Measurements from ENCODE around the gene BACH2. TPM values are rescaled to one million over a fixed set of nuclear protein-coding genes. Genes with fewer than 3 reads are reported as not detected.
"Not testable (repeated sequence)": the region's sequence is repeated elsewhere in the genome, so short reads cannot be mapped to it uniquely, and the experiment has no call there.

BACH2 gene
- total and polyA plus RNA-seq, 10 of the 15 experiments (the other 5 are each of a cell fraction or from before 2014, with no cell fraction given), result 0.03 to 0.28 (median 0.04) TPM; not detected in 3

GRCh38 chr6:90118069-90118468 is 178.6 kb downstream of the BACH2 start (continued):
- TF ChIP-seq ELK1 (IDR thresholded peaks at IDR 0.05; ENCODE audit: low read depth, low read length), result no peak

- H3K4me2 ChIP-seq (ENCODE audit: control insufficient read depth, insufficient read depth); H3K9me3 ChIP-seq (replicated peaks; ENCODE audit: control insufficient read depth, insufficient read depth, low read length); H3K36me3 ChIP-seq (ENCODE audit: control insufficient read depth in 2 of 2, insufficient read depth in 2 of 2, low read length in 1 of 2); H4K20me1 ChIP-seq (ENCODE audit: control insufficient read depth, insufficient read depth); H3K9ac ChIP-seq (ENCODE audit: control insufficient read depth, insufficient read depth, low read length); H3K79me2 ChIP-seq (ENCODE audit: control insufficient read depth, insufficient read depth, low read length); ATAC-seq; H3K4me3 ChIP-seq; RAD21 ChIA-PET (ENCODE audit: unreplicated experiment); H2AFZ ChIP-seq (ENCODE audit: control insufficient read depth, low read depth, low read length); DNase-seq (ENCODE audit: low read depth, low spot score); H3K27ac ChIP-seq (ENCODE audit: control insufficient read depth, insufficient read depth); SMC1A ChIA-PET (ENCODE audit: uncharacterized antibody, unreplicated experiment); H3K27me3 ChIP-seq (replicated peaks in 1 of 2; ENCODE audit: control insufficient read depth in 2 of 2, insufficient read depth in 2 of 2, low read length in 1 of 2); H3K4me1 ChIP-seq (ENCODE audit: control insufficient read depth, insufficient read depth, low read length); FAIRE-seq; intact Hi-C loops (cut with micrococcal nuclease; ENCODE audit: unreplicated experiment); POLR2A ChIA-PET; BruUV-seq (replicated peaks); in situ Hi-C loops (cut with MboI); CTCF ChIA-PET: not testable (repeated sequence)
- whole genome bisulfite sequencing (ENCODE audit: insufficient coverage, insufficient replicate concordance, low lambda C conversion rate, missing lambda C conversion rate), result 34% methylated on average over 3 of the region's 3 CpGs
Observed at GRCh38 chr6:90116126-90116525, 180.5 kb downstream of the BACH2 start.

DNA sequence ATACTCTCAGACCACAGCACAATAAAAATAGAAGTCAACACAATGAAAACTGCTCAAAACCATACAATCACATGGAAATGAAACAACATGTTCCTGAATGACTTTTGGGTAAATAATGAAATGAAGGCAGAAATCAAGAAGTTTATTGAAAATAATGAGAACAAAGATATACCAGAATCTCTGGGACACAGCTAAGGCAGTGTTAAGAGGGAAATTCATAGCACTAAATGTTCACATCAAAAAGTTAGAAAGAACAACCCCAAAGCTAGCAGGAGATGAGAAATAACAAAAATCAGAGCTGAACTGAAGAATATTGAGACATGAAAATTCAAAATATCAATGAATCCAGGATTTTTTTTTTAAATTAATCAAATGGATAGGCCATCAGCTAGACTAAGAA is 183.3 kb downstream of the BACH2 start:
- Histone ChIP-seq H3K4me2 (ENCODE audit: control insufficient read depth, insufficient read depth) (no peak overlapping the region), H3K79me2 (ENCODE audit: control insufficient read depth, insufficient read depth, low read length) (no peaks in the 10 kb centered on the region), H3K9ac (ENCODE audit: control insufficient read depth, insufficient read depth, low read length) (no peak overlapping the region), H2AFZ (ENCODE audit: control insufficient read depth, low read depth, low read length) (no peak overlapping the region), H3K27me3 (replicated peaks in 1 of 2; ENCODE audit: control insufficient read depth in 2 of 2, insufficient read depth in 2 of 2, low read length in 1 of 2) (peaks cover 0 to 10% of the 10 kb centered on the region in 2 experiments; a peak in 1 of 4 replicates), H4K20me1 (ENCODE audit: control insufficient read depth, insufficient read depth) (no peaks in the 10 kb centered on the region), H3K4me3 (no peak overlapping the region), H3K27ac (ENCODE audit: control insufficient read depth, insufficient read depth) (no peak overlapping the region), H3K36me3 (ENCODE audit: control insufficient read depth in 2 of 2, insufficient read depth in 2 of 2, low read length in 1 of 2) (no peaks in the 10 kb centered on the region), H3K9me3 (replicated peaks; ENCODE audit: control insufficient read depth, insufficient read depth, low read length) (peaks cover 7% of the 10 kb centered on the region; the same call in 1 of the 3 replicates), H3K4me1 (ENCODE audit: control insufficient read depth, insufficient read depth, low read length) (peaks cover 2% of the 10 kb centered on the region)
- FAIRE-seq (no peak), DNase-seq (ENCODE audit: low read depth, low spot score) (no peak), ATAC-seq (no peak)
- RAD21 ChIA-PET (ENCODE audit: unreplicated experiment), result no interaction called here
- intact Hi-C loops (cut with micrococcal nuclease; ENCODE audit: unreplicated experiment) (no loop called here), in situ Hi-C loops (cut with MboI) (no loop called here)
- no TSS peak for BruUV-seq (replicated peaks)
- SMC1A ChIA-PET (ENCODE audit: uncharacterized antibody, unreplicated experiment), result interaction anchor here (0.7 kb wide), 1 partner anchor 786 kb away, joined by 3 read pairs; no protein-coding TSS in a partner anchor
- CTCF ChIA-PET, result interaction anchor here (0.7 kb wide), 1 partner anchor 34 kb away, joined by 3 read pairs; no protein-coding TSS in a partner anchor
- POLR2A ChIA-PET, result no interaction called here
- no peak for TF ChIP-seq SP1 (IDR thresholded peaks at IDR 0.05; ENCODE audit: low read depth, low read length)
- no peak for TF ChIP-seq CEBPZ (IDR thresholded peaks at IDR 0.05; ENCODE audit: low read depth, low read length)
- TF ChIP-seq CREB1 (IDR thresholded peaks at IDR 0.05; ENCODE audit: low read depth), result no peak
- no peak for TF ChIP-seq PKNOX1 (IDR thresholded peaks at IDR 0.05)
- TF ChIP-seq, protein P1, sequence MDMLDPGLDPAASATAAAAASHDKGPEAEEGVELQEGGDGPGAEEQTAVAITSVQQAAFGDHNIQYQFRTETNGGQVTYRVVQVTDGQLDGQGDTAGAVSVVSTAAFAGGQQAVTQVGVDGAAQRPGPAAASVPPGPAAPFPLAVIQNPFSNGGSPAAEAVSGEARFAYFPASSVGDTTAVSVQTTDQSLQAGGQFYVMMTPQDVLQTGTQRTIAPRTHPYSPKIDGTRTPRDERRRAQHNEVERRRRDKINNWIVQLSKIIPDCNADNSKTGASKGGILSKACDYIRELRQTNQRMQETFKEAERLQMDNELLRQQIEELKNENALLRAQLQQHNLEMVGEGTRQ (IDR thresholded peaks at IDR 0.05; ENCODE audit: borderline replicate concordance, low read depth, low read length), result no peak
- TF ChIP-seq BCL11A (IDR thresholded peaks at IDR 0.05; ENCODE audit: low read depth, low read length), result no peak
- no peak for TF ChIP-seq SRF (IDR thresholded peaks at IDR 0.05; ENCODE audit: low read depth in 2 of 2, low read length in 2 of 2)
